ENCODE measurements around the gene KIAA1328.

Gene KIAA1328

GRCh38 chr18:37231251-37231650, 402.3 kb downstream of the KIAA1328 start:
- no peak for TF ChIP-seq CTCF (IDR thresholded peaks at IDR 0.05; ENCODE audit: borderline replicate concordance, insufficient read depth, low read depth, low read length)
- H3K4me3 ChIP-seq (ENCODE audit: low read depth, low read length): no peak overlapping the region

- no peak for TF ChIP-seq CTCF (IDR thresholded peaks at IDR 0.05; ENCODE audit: borderline replicate concordance, insufficient read depth, low read depth, low read length)
- no peak overlapping the region for H3K4me3 ChIP-seq (ENCODE audit: low read depth, low read length)
Observed at GRCh38 chr18:37235583-37235982, 406.7 kb downstream of the KIAA1328 start.

GRCh38 chr18:37238282-37239108, 409.6 kb downstream of the KIAA1328 start:
- no peak overlapping the region for H3K4me3 ChIP-seq (ENCODE audit: low read depth, low read length)
- no peak for TF ChIP-seq CTCF (IDR thresholded peaks at IDR 0.05; ENCODE audit: borderline replicate concordance, insufficient read depth, low read depth, low read length)

GRCh38 chr18:37242091-37242490, 413.2 kb downstream of the KIAA1328 start:
- TF ChIP-seq CTCF (IDR thresholded peaks at IDR 0.05; ENCODE audit: borderline replicate concordance, insufficient read depth, low read depth, low read length): no peak
- H3K4me3 ChIP-seq (ENCODE audit: low read depth, low read length): no peak overlapping the region

GRCh38 chr18:37242826-37243560, 414.1 kb downstream of the KIAA1328 start:
- TF ChIP-seq CTCF (IDR thresholded peaks at IDR 0.05; ENCODE audit: borderline replicate concordance, insufficient read depth, low read depth, low read length): no peak
- H3K4me3 ChIP-seq (ENCODE audit: low read depth, low read length): no peak overlapping the region

GRCh38 chr18:37243741-37244140, 414.8 kb downstream of the KIAA1328 start:
- no peak overlapping the region for H3K4me3 ChIP-seq (ENCODE audit: low read depth, low read length)
- no peak for TF ChIP-seq CTCF (IDR thresholded peaks at IDR 0.05; ENCODE audit: borderline replicate concordance, insufficient read depth, low read depth, low read length)

All from GM12875 (cell line).